HCT116 (cell line): ENCODE results near the gene SSNA1. TPM values are rescaled to one million over a fixed set of nuclear protein-coding genes. Genes with fewer than 3 reads are reported as not detected.
"Not testable (repeated sequence)": the region's sequence is repeated elsewhere in the genome, so short reads cannot be mapped to it uniquely, and the experiment has no call there.

ENCODE experiments used
- ATAC-seq: fragments of 200-7000 bp; cut with Tn5 transposase; 2 replicates; pipeline ENCODE4 v1.9.1; 2020; ENCODE audit warnings: mild to moderate bottlenecking, moderate library complexity
- BruUV-seq: library from RNA; stranded (reverse); fragments of 400-500 nt; replicated peaks from 2 replicates; lab custom pipeline; 2021; lab: Mats Ljungman, UMichigan
- CTCF ChIA-PET: fragments of 300-600 bp; sonication (Branson Sonifier 250); formaldehyde crosslinking; loops from one replicate; lab custom pipeline; 2021; ENCODE audit warnings: antibody characterized with exemption; lab: Charles Lee
- POLR2A ChIA-PET: fragments of 300-600, 350-600 bp; sonication (Branson Sonifier 250); formaldehyde crosslinking; loops from one replicate; lab custom pipeline; 2021; ENCODE audit warnings: antibody characterized with exemption; lab: Charles Lee
- RAD21 ChIA-PET, 2 experiments: fragments of 300-600 bp; sonication (Branson Sonifier 250); formaldehyde crosslinking; loops; one replicate each; lab custom pipeline; 2023; ENCODE audit warnings: low total read pairs in 2 of 2; ENCODE audit not compliant: uncharacterized antibody in 2 of 2, unreplicated experiment in 2 of 2, low non-redundant PET in 1 of 2; lab: Charles Lee
- DNase-seq: peaks from one replicate; pipeline ENCODE4 v3.0.0-alpha.2; 2010; ENCODE audit warnings: low read depth, low spot score
- H2AFZ ChIP-seq: fragments of 200-600 bp; shearing (Covaris generic), sonication (generic); 2 replicates; pipeline ENCODE4 v1.6.1; 2017; ENCODE audit warnings: low read depth, mixed run types, mixed read lengths, antibody characterized with exemption, low read length; ENCODE audit not compliant: poor library complexity, severe bottlenecking
- H3K27ac ChIP-seq: 2 replicates; pipeline ENCODE4 v1.5.1; 2012; ENCODE audit warnings: low read depth, low read length
- H3K27me3 ChIP-seq: fragments of 200-600 bp; sonication (generic); 2 replicates; pipeline ENCODE4 v1.6.1; 2016; ENCODE audit warnings: mixed run types, low read length, mixed read lengths; ENCODE audit not compliant: insufficient read depth
- H3K36me3 ChIP-seq, 2 experiments: fragments of 200-500 bp in 1 of 2; fragments of 200-600 bp in 1 of 2; sonication (Bioruptor generic) in 1 of 2; sonication (generic) in 1 of 2; 2 replicates each; pipeline versions ENCODE4 v1.5.1 to v1.6.1; 2014 to 2016; ENCODE audit warnings: low read length in 2 of 2, inconsistent platforms in 1 of 2, mixed read lengths in 1 of 2, mixed run types in 1 of 2; ENCODE audit not compliant: insufficient read depth in 2 of 2, control insufficient read depth in 1 of 2
- H3K4me1 ChIP-seq, 2 experiments: fragments of 200-600 bp in 1 of 2; sonication (generic) in 1 of 2; 2 replicates each; pipeline versions ENCODE4 v1.5.1 to v1.6.1; 2012 to 2017; ENCODE audit warnings: low read length in 2 of 2, inconsistent platforms in 1 of 2, mild to moderate bottlenecking in 1 of 2, mixed read lengths in 1 of 2, mixed run types in 1 of 2, moderate library complexity in 1 of 2; ENCODE audit not compliant: insufficient read depth in 2 of 2, control insufficient read depth in 1 of 2
- H3K4me2 ChIP-seq: fragments of 200-600 bp; sonication (generic); 2 replicates; pipeline ENCODE4 v1.6.1; 2017; ENCODE audit warnings: mixed run types, low read length, mixed read lengths
- H3K4me3 ChIP-seq, 2 experiments: fragments of 200-600 bp in 1 of 2; sonication (generic) in 1 of 2; replicated peaks in 1 of 2; 2 replicates each; pipeline ENCODE4 v1.5.1; 2011 to 2016; ENCODE audit warnings: low read length in 2 of 2, control low read depth in 1 of 2, low read depth in 1 of 2, mild to moderate bottlenecking in 1 of 2, mixed read lengths in 1 of 2, mixed run types in 1 of 2
- H3K79me2 ChIP-seq: fragments of 200-600 bp; sonication (generic); 2 replicates; pipeline ENCODE4 v1.6.1; 2017; ENCODE audit warnings: mild to moderate bottlenecking, mixed run types, low read length, moderate library complexity, mixed read lengths; ENCODE audit not compliant: insufficient read depth
- H3K9ac ChIP-seq: fragments of 200-600 bp; sonication (generic); 2 replicates; pipeline ENCODE4 v1.6.1; 2016; ENCODE audit warnings: low read length, mixed read lengths
- H3K9me2 ChIP-seq: fragments of 200-600 bp; sonication (generic), shearing (Covaris generic); 2 replicates; pipeline ENCODE4 v1.6.1; 2017; ENCODE audit warnings: mixed run types, mild to moderate bottlenecking, moderate library complexity; ENCODE audit not compliant: insufficient read depth
- H3K9me3 ChIP-seq, 2 experiments: fragments of 200-500 bp in 1 of 2; fragments of 200-600 bp in 1 of 2; sonication (Bioruptor generic) in 1 of 2; sonication (generic) in 1 of 2; 2 replicates each; pipeline ENCODE4 v1.6.1; 2014 to 2017; ENCODE audit warnings: low read length in 2 of 2, mixed read lengths in 2 of 2, inconsistent platforms in 1 of 2, low read depth in 1 of 2, mild to moderate bottlenecking in 1 of 2, mixed run types in 1 of 2, moderate library complexity in 1 of 2; ENCODE audit not compliant: control insufficient read depth in 1 of 2, insufficient read depth in 1 of 2
- H4K20me1 ChIP-seq: fragments of 200-600 bp; sonication (generic), shearing (Covaris generic); 2 replicates; pipeline ENCODE4 v1.6.1; 2017; ENCODE audit warnings: mixed run types, mild to moderate bottlenecking, moderate library complexity; ENCODE audit not compliant: insufficient read depth
- CBX3 ChIP-seq: IDR thresholded peaks from 2 replicates; pipeline ENCODE4 v1.6.1; 2012; ENCODE audit warnings: low read depth
- EZH2 ChIP-seq: fragments of 200-600 bp; sonication (generic); IDR thresholded peaks from 2 replicates; pipeline ENCODE4 v1.6.1; 2017; ENCODE audit warnings: antibody characterized with exemption, mixed run types
- EZH2phosphoT487 ChIP-seq: fragments of 200-600 bp; IDR thresholded peaks from 2 replicates; pipeline ENCODE4 v1.6.1; 2018; ENCODE audit warnings: antibody characterized with exemption, borderline replicate concordance
- POLR2A ChIP-seq: IDR thresholded peaks from 2 replicates; pipeline ENCODE4 v1.7.0; 2011; ENCODE audit warnings: borderline replicate concordance; ENCODE audit not compliant: insufficient read depth, insufficient read length; ENCODE audit errors: extremely low read depth
- SRF ChIP-seq: IDR thresholded peaks from 2 replicates; pipeline ENCODE4 v1.6.1; 2012; ENCODE audit warnings: low read depth
- TCF7L2 ChIP-seq: IDR thresholded peaks from 2 replicates; pipeline ENCODE4 v1.7.0; 2011; ENCODE audit warnings: borderline replicate concordance, inconsistent platforms; ENCODE audit not compliant: insufficient read depth, insufficient read length; ENCODE audit errors: extremely low read depth
- ZNF274 ChIP-seq: fragments of 200-500 bp; sonication (Bioruptor generic); IDR thresholded peaks from 2 replicates; pipeline ENCODE4 v1.6.1; 2014; ENCODE audit warnings: mild to moderate bottlenecking, low read depth, low read length, inconsistent platforms
- intact Hi-C: fragments of 100-400 bp; cut with micrococcal nuclease; formaldehyde crosslinking; loops from 2 replicates; pipeline ENCODE4 v1.10.0; 2022
- total RNA-seq: library from RNA; stranded (reverse); gene quantifications from one replicate; pipeline ENCODE4 v1.2.1, GENCODE V29; 2021; ENCODE audit not compliant: unreplicated experiment
- TF ChIP-seq, protein P1 (sequence below), 3 experiments: fragments of 200-600 bp in 1 of 3; sonication (generic) in 1 of 3; IDR thresholded peaks in 2 of 3; conservative IDR thresholded peaks in 1 of 3; 2 replicates each; pipeline ENCODE4 v1.5.1; 2012 to 2017; ENCODE audit warnings: low read depth in 2 of 3, low read length in 2 of 3, antibody characterized with exemption in 1 of 3, borderline replicate concordance in 1 of 3, control low read depth in 1 of 3, mild to moderate bottlenecking in 1 of 3, mixed read lengths in 1 of 3, mixed run types in 1 of 3, moderate library complexity in 1 of 3; ENCODE audit not compliant: insufficient read depth in 1 of 3

The SSNA1 gene
- total RNA-seq, 1 experiment from 2014 or later, result 84.7 TPM

DNA sequence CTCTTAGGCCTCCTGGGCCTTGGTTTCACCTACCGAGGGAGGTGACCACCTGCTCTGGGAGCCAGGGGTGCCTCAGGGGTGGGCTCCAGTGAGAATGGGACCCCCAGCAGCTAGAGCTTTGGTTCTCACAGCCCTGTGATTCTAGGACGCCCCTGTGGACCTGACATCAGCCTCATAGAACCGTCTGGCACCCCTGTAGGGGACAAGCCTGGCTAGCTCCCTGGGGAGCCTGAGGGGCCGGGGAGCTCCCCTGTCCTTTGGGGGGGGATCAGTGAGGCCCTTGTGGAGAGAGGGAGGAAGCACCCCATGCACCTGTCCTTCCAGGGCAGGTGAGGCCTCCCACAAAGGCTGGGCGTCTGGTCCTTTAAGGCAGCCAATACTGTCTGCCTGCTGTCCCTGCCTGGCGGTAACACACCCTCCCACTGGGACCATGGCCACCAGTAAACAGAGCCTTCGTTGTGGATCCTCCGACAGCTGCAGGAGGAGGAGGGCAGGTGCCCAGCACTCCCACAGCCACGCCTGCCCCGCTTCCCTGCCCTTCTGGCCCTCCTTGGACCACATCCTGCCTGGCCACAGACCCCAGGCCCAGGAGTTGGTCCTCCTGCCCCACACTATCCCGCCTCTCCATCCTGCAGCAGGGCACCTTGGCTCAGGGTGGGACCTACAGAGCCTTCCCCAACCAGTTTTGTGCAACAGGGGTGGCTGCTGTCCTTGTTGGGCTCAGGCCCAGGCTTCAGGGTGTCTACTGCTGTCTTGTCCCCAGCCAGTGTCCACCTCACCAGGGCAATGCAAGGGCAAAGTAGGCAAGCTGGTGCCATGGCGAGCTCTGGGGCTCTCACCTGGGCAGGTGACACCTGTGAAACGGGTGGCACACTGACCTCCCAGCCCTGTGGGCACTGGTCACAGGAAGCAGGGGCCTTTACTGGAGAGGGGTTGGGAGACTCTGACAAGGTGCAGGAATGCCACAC lies 49.6 kb downstream of the SSNA1 start:
- Histone ChIP-seq H3K4me3 (no peak overlapping the region), H2AFZ (no peak overlapping the region), H3K27ac (peak overlapping the region; percentile 47; the same call in 1 of the 2 replicates), H3K27me3 (no peaks in the 10 kb centered on the region), H3K36me3 (peaks cover 11 to 14% of the 10 kb centered on the region in 2 experiments), H3K4me1 (peaks cover 31 to 51% of the 10 kb centered on the region in 2 experiments), H3K9me3 (no peaks in the 10 kb centered on the region), H3K9ac (peak overlapping the region; percentile 32; the same call in 1 of the 2 replicates), H3K9me2 (no peaks in the 10 kb centered on the region), H4K20me1 (peaks cover 14% of the 10 kb centered on the region; the same call in 1 of the 2 replicates), H3K79me2 (peaks cover 31% of the 10 kb centered on the region), H3K4me2 (peak overlapping the region; percentile 79)
- TF ChIP-seq ZNF274, result no peak
- TF ChIP-seq TCF7L2, result no peak
- no peak for TF ChIP-seq SRF
- no peak for TF ChIP-seq EZH2
- no peak for TF ChIP-seq CBX3
- TF ChIP-seq, protein P1, sequence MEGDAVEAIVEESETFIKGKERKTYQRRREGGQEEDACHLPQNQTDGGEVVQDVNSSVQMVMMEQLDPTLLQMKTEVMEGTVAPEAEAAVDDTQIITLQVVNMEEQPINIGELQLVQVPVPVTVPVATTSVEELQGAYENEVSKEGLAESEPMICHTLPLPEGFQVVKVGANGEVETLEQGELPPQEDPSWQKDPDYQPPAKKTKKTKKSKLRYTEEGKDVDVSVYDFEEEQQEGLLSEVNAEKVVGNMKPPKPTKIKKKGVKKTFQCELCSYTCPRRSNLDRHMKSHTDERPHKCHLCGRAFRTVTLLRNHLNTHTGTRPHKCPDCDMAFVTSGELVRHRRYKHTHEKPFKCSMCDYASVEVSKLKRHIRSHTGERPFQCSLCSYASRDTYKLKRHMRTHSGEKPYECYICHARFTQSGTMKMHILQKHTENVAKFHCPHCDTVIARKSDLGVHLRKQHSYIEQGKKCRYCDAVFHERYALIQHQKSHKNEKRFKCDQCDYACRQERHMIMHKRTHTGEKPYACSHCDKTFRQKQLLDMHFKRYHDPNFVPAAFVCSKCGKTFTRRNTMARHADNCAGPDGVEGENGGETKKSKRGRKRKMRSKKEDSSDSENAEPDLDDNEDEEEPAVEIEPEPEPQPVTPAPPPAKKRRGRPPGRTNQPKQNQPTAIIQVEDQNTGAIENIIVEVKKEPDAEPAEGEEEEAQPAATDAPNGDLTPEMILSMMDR (IDR thresholded peaks at IDR 0.05 in 2 of 3, conservative IDR thresholded peaks at IDR 0.05 in 1 of 3; ENCODE audit: borderline replicate concordance in 1 of 3, insufficient read depth in 1 of 3, low read depth in 2 of 3, low read length in 2 of 3), result no peak
- no peak for TF ChIP-seq POLR2A
- no peak for TF ChIP-seq EZH2phosphoT487
- intact Hi-C loops, result no loop called here
- no TSS peak for BruUV-seq
- no peak for DNase-seq
- CTCF ChIA-PET, result interaction anchor here (1.1 to 2.8 kb wide), 3 partner anchors 12 to 24 kb away, joined by 5 to 43 read pairs (median 11); partner anchors contain the start of genes CYSRT1 and RNF224
- RAD21 ChIA-PET, result interaction anchor here in 1 of 2 experiments (0.6 kb wide), 1 partner anchor 19 kb away, joined by 4 read pairs; no protein-coding TSS in a partner anchor
- ATAC-seq, result no peak
- POLR2A ChIA-PET, result interaction anchor here (0.8 to 1.3 kb wide), 2 partner anchors 15 to 118 kb away, joined by 3 to 4 read pairs; no protein-coding TSS in a partner anchor

DNA sequence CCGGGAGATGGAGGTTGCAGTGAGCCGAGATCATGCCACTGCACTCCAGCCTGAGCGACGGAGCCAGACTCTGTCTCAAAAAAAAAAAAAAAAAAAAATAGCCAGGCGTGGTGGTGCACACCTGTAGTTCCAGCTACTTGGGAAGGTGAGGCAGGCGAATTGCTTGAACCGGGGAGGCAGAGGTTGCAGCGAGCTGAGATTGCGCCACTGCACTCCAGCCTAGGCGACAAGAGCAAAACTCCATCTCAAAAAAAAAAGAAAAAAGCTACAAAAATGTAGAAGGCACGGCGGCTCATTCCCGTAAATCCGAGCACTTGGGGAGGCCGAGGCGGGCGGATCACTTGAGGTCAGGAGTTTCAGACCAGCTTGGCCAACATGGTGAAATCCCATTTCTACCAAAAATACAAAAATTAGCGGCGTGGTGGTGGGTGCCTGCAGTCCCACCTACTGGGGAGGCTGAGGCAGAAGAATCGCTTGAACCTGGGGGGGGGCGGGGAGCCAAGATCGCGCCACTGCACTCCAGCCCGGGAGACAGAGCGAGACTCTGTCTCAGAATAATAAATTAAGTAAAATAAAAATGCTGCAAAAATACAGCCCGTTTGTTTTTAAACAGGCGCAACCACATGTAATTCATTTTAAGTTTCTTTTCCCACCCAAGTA lies 51.2 kb downstream of the SSNA1 start:
- intact Hi-C loops, H2AFZ ChIP-seq: not testable (repeated sequence)

More for the DNA sequence above, 51.2 kb downstream of the SSNA1 start:
- Histone ChIP-seq H3K4me2 (peak overlapping the region; percentile 79), H4K20me1 (peaks cover 21% of the 10 kb centered on the region; the same call in 1 of the 2 replicates), H3K36me3 (peaks cover 11 to 21% of the 10 kb centered on the region in 2 experiments), H3K27ac (peak overlapping the region; percentile 100), H3K79me2 (peaks cover 40% of the 10 kb centered on the region), H3K9ac (peak overlapping the region; percentile 97), H3K4me3 (peak overlapping the region; percentile 69 to 73), H3K4me1 (peaks cover 31 to 61% of the 10 kb centered on the region in 2 experiments)
- DNase-seq, H3K9me3 ChIP-seq, ATAC-seq, H3K27me3 ChIP-seq, H3K9me2 ChIP-seq: not testable (repeated sequence)
- RAD21 ChIA-PET, result interaction anchor here in 1 of 2 experiments (0.7 kb wide), 1 partner anchor 13 kb away, joined by 3 read pairs; the partner anchor contains the start of gene RNF224
- BruUV-seq, result TSS peak; percentile 71
- POLR2A ChIA-PET, result interaction anchor here (0.7 to 1.9 kb wide), 12 partner anchors 10 to 169 kb away, joined by 3 to 39 read pairs (median 5); partner anchors contain the start of genes NELFB, NRARP, RNF224 and SAPCD2
- CTCF ChIA-PET, result interaction anchor here (1.9 kb wide), 1 partner anchor 210 kb away, joined by 4 read pairs; no protein-coding TSS in a partner anchor
